ENCODE measurements around the gene HS6ST3. TPM values are rescaled to one million over a fixed set of nuclear protein-coding genes. Genes with fewer than 3 reads are reported as not detected.

HS6ST3 gene
- total and polyA plus RNA-seq, 2 donors (not counting 3 experiments of a cell fraction or from before 2014, with no cell fraction given) = 0.03 to 0.15 TPM

- FAIRE-seq (no peak), DNase-seq (ENCODE audit: low read depth, low spot score) (no peak)
- Histone ChIP-seq H3K4me3 (replicated peaks in 1 of 3; ENCODE audit: insufficient read depth in 1 of 3, low read depth in 1 of 3, low read length in 3 of 3) (no peak overlapping the region), H3K9ac (replicated peaks; ENCODE audit: extremely low read depth, insufficient read depth, low read length) (no peak overlapping the region), H4K20me1 (replicated peaks; ENCODE audit: control insufficient read depth, extremely low read depth, insufficient read depth, low read length) (no peaks in the 10 kb centered on the region), H3K79me2 (ENCODE audit: control insufficient read depth, insufficient read depth, low read length) (no peaks in the 10 kb centered on the region), H3K4me2 (ENCODE audit: insufficient read depth, low read length) (no peak overlapping the region), H3K9me3 (replicated peaks; ENCODE audit: control insufficient read depth, insufficient read depth, low read length) (no peaks in the 10 kb centered on the region), H2AFZ (ENCODE audit: low read depth, low read length) (no peak overlapping the region), H3K36me3 (ENCODE audit: control insufficient read depth in 2 of 2, extremely low read depth in 1 of 2, insufficient read depth in 2 of 2, low read length in 2 of 2) (no peaks in the 10 kb centered on the region), H3K27me3 (ENCODE audit: control insufficient read depth in 2 of 2, insufficient read depth in 2 of 2, low read length in 2 of 2) (no peaks in the 10 kb centered on the region), H3K27ac (ENCODE audit: insufficient read depth, low read depth, low read length) (no peak overlapping the region), H3K4me1 (ENCODE audit: control insufficient read depth, extremely low read depth, insufficient read depth, low read length) (no peaks in the 10 kb centered on the region), H3K9me1 (replicated peaks; ENCODE audit: control insufficient read depth, extremely low read depth, insufficient read depth, low read length) (no peaks in the 10 kb centered on the region)
- intact Hi-C loops (cut with micrococcal nuclease) = no loop called here
- TF ChIP-seq FOS (IDR thresholded peaks at IDR 0.05; ENCODE audit: borderline replicate concordance, insufficient read depth, low read length) = no peak
- TF ChIP-seq JUN (IDR thresholded peaks at IDR 0.05; ENCODE audit: borderline replicate concordance, insufficient read depth, insufficient read length, low read depth) = no peak
- TF ChIP-seq EZH2 (IDR thresholded peaks at IDR 0.05; ENCODE audit: borderline replicate concordance, low read depth, low read length, severe bottlenecking) = no peak
- TF ChIP-seq GATA2 (IDR thresholded peaks at IDR 0.05; ENCODE audit: insufficient read depth, insufficient read length, low read depth, low read length) = no peak
- TF ChIP-seq MYC (IDR thresholded peaks at IDR 0.05; ENCODE audit: low read depth, low read length) = no peak
- TF ChIP-seq, protein P1, sequence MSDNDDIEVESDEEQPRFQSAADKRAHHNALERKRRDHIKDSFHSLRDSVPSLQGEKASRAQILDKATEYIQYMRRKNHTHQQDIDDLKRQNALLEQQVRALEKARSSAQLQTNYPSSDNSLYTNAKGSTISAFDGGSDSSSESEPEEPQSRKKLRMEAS (IDR thresholded peaks at IDR 0.05; ENCODE audit: insufficient read depth, insufficient read length) = no peak
- TF ChIP-seq, protein P2, sequence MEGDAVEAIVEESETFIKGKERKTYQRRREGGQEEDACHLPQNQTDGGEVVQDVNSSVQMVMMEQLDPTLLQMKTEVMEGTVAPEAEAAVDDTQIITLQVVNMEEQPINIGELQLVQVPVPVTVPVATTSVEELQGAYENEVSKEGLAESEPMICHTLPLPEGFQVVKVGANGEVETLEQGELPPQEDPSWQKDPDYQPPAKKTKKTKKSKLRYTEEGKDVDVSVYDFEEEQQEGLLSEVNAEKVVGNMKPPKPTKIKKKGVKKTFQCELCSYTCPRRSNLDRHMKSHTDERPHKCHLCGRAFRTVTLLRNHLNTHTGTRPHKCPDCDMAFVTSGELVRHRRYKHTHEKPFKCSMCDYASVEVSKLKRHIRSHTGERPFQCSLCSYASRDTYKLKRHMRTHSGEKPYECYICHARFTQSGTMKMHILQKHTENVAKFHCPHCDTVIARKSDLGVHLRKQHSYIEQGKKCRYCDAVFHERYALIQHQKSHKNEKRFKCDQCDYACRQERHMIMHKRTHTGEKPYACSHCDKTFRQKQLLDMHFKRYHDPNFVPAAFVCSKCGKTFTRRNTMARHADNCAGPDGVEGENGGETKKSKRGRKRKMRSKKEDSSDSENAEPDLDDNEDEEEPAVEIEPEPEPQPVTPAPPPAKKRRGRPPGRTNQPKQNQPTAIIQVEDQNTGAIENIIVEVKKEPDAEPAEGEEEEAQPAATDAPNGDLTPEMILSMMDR (IDR thresholded peaks at IDR 0.05; ENCODE audit: extremely low read depth in 1 of 2, insufficient read depth in 1 of 2, low read depth in 1 of 2, low read length in 2 of 2) = no peak
- no peak for TF ChIP-seq POLR2AphosphoS5 (IDR thresholded peaks at IDR 0.05; ENCODE audit: insufficient read depth, low read depth, low read length)
- no peak for TF ChIP-seq POLR2A (IDR thresholded peaks at IDR 0.05; ENCODE audit: low read depth, low read length)
- ChIA-PET CTCF (no interaction called here), POLR2A (no interaction called here)
- no TSS peak for BruUV-seq (replicated peaks)
- dilution Hi-C loops (cut with MboI; ENCODE audit: extremely low pct_ligation_motif_present, low sequenced_read_pairs) = no loop called here
These were observed 287.9 kb downstream of the HS6ST3 start for GRCh38 chr13:96377835-96378234.

Measured in endothelial cell of umbilical vein (primary cell).